H9 (cell line): ENCODE data around the gene GAL3ST2. TPM values are rescaled to one million over a fixed set of nuclear protein-coding genes. Genes with fewer than 3 reads are reported as not detected.

ENCODE experiments used
- DNase-seq: peaks from one replicate; pipeline ENCODE4 v3.0.0-alpha.2; 2017
- H2AFZ ChIP-seq: one replicate; pipeline ENCODE4 v1.6.1; 2013; ENCODE audit warnings: mild to moderate bottlenecking, low read length, control low read depth, moderate library complexity
- H2AK5ac ChIP-seq: 2 replicates; pipeline ENCODE4 v1.6.1; 2013; ENCODE audit warnings: low read length, control low read depth, mixed read lengths; ENCODE audit not compliant: insufficient read length
- H2BK120ac ChIP-seq: one replicate; pipeline ENCODE4 v1.6.1; 2013; ENCODE audit warnings: low read depth, mild to moderate bottlenecking, low read length, control low read depth, inconsistent platforms; ENCODE audit not compliant: poor library complexity, severe bottlenecking
- H2BK12ac ChIP-seq: 2 replicates; pipeline ENCODE4 v1.6.1; 2013; ENCODE audit warnings: low read length, control low read depth, mixed read lengths, low read depth; ENCODE audit not compliant: insufficient read length
- H2BK15ac ChIP-seq: 2 replicates; pipeline ENCODE4 v1.6.1; 2013; ENCODE audit warnings: low read depth, low read length, control low read depth
- H2BK20ac ChIP-seq: one replicate; pipeline ENCODE4 v1.6.1; 2013; ENCODE audit warnings: low read depth, mild to moderate bottlenecking, low read length, control low read depth, inconsistent platforms; ENCODE audit not compliant: poor library complexity, severe bottlenecking
- H2BK5ac ChIP-seq: 2 replicates; pipeline ENCODE4 v1.6.1; 2013; ENCODE audit warnings: low read length, control low read depth, mixed read lengths; ENCODE audit not compliant: insufficient read length
- H3K14ac ChIP-seq: 2 replicates; pipeline ENCODE4 v1.6.1; 2013; ENCODE audit warnings: low read length, control low read depth; ENCODE audit not compliant: insufficient read depth
- H3K18ac ChIP-seq: 2 replicates; pipeline ENCODE4 v1.6.1; 2013; ENCODE audit warnings: low read depth, mild to moderate bottlenecking, mixed read lengths, low read length, control low read depth; ENCODE audit not compliant: insufficient read length
- H3K23ac ChIP-seq: 2 replicates; pipeline ENCODE4 v1.6.1; 2013; ENCODE audit warnings: low read length, control low read depth, mixed read lengths, low read depth; ENCODE audit not compliant: insufficient read length
- H3K23me2 ChIP-seq: 2 replicates; pipeline ENCODE4 v1.6.1; 2013; ENCODE audit warnings: low read depth, mild to moderate bottlenecking, mixed read lengths, low read length, control low read depth; ENCODE audit not compliant: insufficient read length, poor library complexity, severe bottlenecking
- H3K27ac ChIP-seq: 2 replicates; pipeline ENCODE4 v1.5.1; 2013; ENCODE audit warnings: low read length, control low read depth, mixed read lengths, low read depth; ENCODE audit not compliant: insufficient read length
- H3K27me3 ChIP-seq: 2 replicates; pipeline ENCODE4 v1.6.1; 2013; ENCODE audit warnings: low read length, control low read depth, inconsistent platforms; ENCODE audit not compliant: insufficient read depth
- H3K4ac ChIP-seq: 2 replicates; pipeline ENCODE4 v1.6.1; 2013; ENCODE audit warnings: low read depth, mild to moderate bottlenecking, control low read depth, inconsistent platforms, low read length, moderate library complexity
- H3K4me1 ChIP-seq: 2 replicates; pipeline ENCODE4 v1.6.1; 2013; ENCODE audit warnings: low read length, control low read depth, inconsistent platforms; ENCODE audit not compliant: insufficient read depth
- H3K4me2 ChIP-seq: 2 replicates; pipeline ENCODE4 v1.6.1; 2013; ENCODE audit warnings: low read length, control low read depth, mixed read lengths; ENCODE audit not compliant: insufficient read length, insufficient read depth
- H3K56ac ChIP-seq: 2 replicates; pipeline ENCODE4 v1.6.1; 2013; ENCODE audit warnings: low read depth, mild to moderate bottlenecking, mixed read lengths, low read length, control low read depth; ENCODE audit not compliant: insufficient read length
- H3K79me1 ChIP-seq: 2 replicates; pipeline ENCODE4 v1.6.1; 2013; ENCODE audit warnings: low read depth, mild to moderate bottlenecking, moderate library complexity, low read length, control low read depth, inconsistent platforms; ENCODE audit not compliant: insufficient read depth, poor library complexity, severe bottlenecking
- H3K79me2 ChIP-seq: 2 replicates; pipeline ENCODE4 v1.6.1; 2013; ENCODE audit warnings: low read length, control low read depth, inconsistent platforms; ENCODE audit not compliant: insufficient read depth
- H3K9ac ChIP-seq: 2 replicates; pipeline ENCODE4 v1.6.1; 2013; ENCODE audit warnings: low read length, control low read depth, mixed read lengths; ENCODE audit not compliant: insufficient read length; ENCODE audit errors: extremely low read depth
- H3K9me3 ChIP-seq: one replicate; pipeline ENCODE4 v1.6.1; 2013; ENCODE audit warnings: low read depth, low read length, inconsistent platforms; ENCODE audit not compliant: control insufficient read depth
- H3T11ph ChIP-seq: one replicate; pipeline ENCODE4 v1.6.1; 2013; ENCODE audit warnings: mild to moderate bottlenecking, low read length, control low read depth, inconsistent platforms
- H4K20me1 ChIP-seq: one replicate; pipeline ENCODE4 v1.6.1; 2013; ENCODE audit not compliant: control insufficient read depth, insufficient read length, insufficient read depth
- H4K5ac ChIP-seq: 2 replicates; pipeline ENCODE4 v1.6.1; 2013; ENCODE audit warnings: low read depth, mild to moderate bottlenecking, mixed read lengths, low read length, control low read depth; ENCODE audit not compliant: insufficient read length
- H4K8ac ChIP-seq: replicated peaks from 2 replicates; pipeline ENCODE4 v1.6.1; 2013; ENCODE audit warnings: low read length, control low read depth, mixed read lengths, low read depth; ENCODE audit not compliant: insufficient read length
- H4K91ac ChIP-seq: 2 replicates; pipeline ENCODE4 v1.6.1; 2013; ENCODE audit warnings: low read depth, mild to moderate bottlenecking, moderate library complexity, mixed read lengths, low read length, control low read depth; ENCODE audit not compliant: insufficient read length
- H3K27ac Mint-ChIP-seq, 3 experiments: 2 replicates in 2 of 3; 3 replicates in 1 of 3; pipeline ENCODE4 v1.8.0; 2020 to 2021; ENCODE audit warnings: mixed read lengths in 3 of 3, mild to moderate bottlenecking in 1 of 3, moderate library complexity in 1 of 3
- H3K27me3 Mint-ChIP-seq: 2 replicates; pipeline ENCODE4 v1.8.0; 2021; ENCODE audit warnings: low read depth, mild to moderate bottlenecking, moderate library complexity, mixed read lengths
- H3K36me3 Mint-ChIP-seq, 3 experiments: 2 replicates in 2 of 3; 3 replicates in 1 of 3; pipeline ENCODE4 v1.8.0; 2020 to 2021; ENCODE audit warnings: low read depth in 3 of 3, mixed read lengths in 3 of 3; ENCODE audit not compliant: insufficient read depth in 1 of 3
- H3K4me1 Mint-ChIP-seq, 2 experiments: 2 replicates each; pipeline ENCODE4 v1.8.0; 2020; ENCODE audit warnings: mixed read lengths in 2 of 2
- H3K4me3 Mint-ChIP-seq, 2 experiments: 2 replicates in 1 of 2; 3 replicates in 1 of 2; pipeline ENCODE4 v1.8.0; 2020 to 2021; ENCODE audit warnings: mild to moderate bottlenecking in 2 of 2, mixed read lengths in 2 of 2, moderate library complexity in 1 of 2
- H3K9me3 Mint-ChIP-seq, 2 experiments: 2 replicates in 1 of 2; 3 replicates in 1 of 2; pipeline ENCODE4 v1.8.0; 2020; ENCODE audit warnings: mild to moderate bottlenecking in 2 of 2, mixed read lengths in 2 of 2, moderate library complexity in 1 of 2
- CTCF ChIP-seq: fragments of 200-600 bp; sonication (generic); conservative IDR thresholded peaks from 3 replicates; pipeline ENCODE4 v1.8.0; 2021; ENCODE audit warnings: antibody characterized with exemption, mild to moderate bottlenecking
- WGBS: extraction: QIAGEN DNeasy Blood & Tissue Kit; methylation state at CpG from one replicate; pipeline ENCODE4 v1.1.7; 2013; ENCODE audit warnings: missing lambda C conversion rate, low lambda C conversion rate, mixed read lengths; ENCODE audit not compliant: insufficient read length; ENCODE audit errors: extremely low coverage; 5-methylcytosine and 5-hydroxymethylcytosine counted together
- total RNA-seq: library from RNA; stranded (reverse); gene quantifications from 2 replicates; pipeline ENCODE4 v1.2.1, GENCODE V29; 2021

The GAL3ST2 gene
- total RNA-seq, 1 experiment from 2014 or later = 0.33 TPM

- Mint-ChIP-seq H3K27me3 (no peaks in the 10 kb centered on the region), H3K4me1 (no peaks in the 10 kb centered on the region), H3K4me3 (no peak overlapping the region), H3K9me3 (no peaks in the 10 kb centered on the region), H3K27ac (0 out of 7 replicates have a peak overlapping the region, but pooled peaks of 1 of the 3 experiments have one; percentile 55), H3K36me3 (peaks cover 8 to 36% (median 26%) of the 10 kb centered on the region in 3 experiments; a peak in 6 of 7 replicates)
- Histone ChIP-seq H2BK20ac (no peak overlapping the region), H3K9me3 (no peaks in the 10 kb centered on the region), H3K27me3 (no peaks in the 10 kb centered on the region), H2BK120ac (no peak overlapping the region), H4K5ac (no peak overlapping the region), H3T11ph (no peak overlapping the region), H3K4ac (no peak overlapping the region), H4K8ac (no peak overlapping the region), H3K18ac (no peak overlapping the region), H2AFZ (no peak overlapping the region), H2BK12ac (no peak overlapping the region), H2BK5ac (no peak overlapping the region), H4K91ac (no peak overlapping the region), H4K20me1 (no peaks in the 10 kb centered on the region), H3K9ac (no peak overlapping the region), H3K23me2 (no peaks in the 10 kb centered on the region), H3K23ac (no peak overlapping the region), H3K4me1 (no peaks in the 10 kb centered on the region), H3K14ac (no peak overlapping the region), H3K79me2 (no peaks in the 10 kb centered on the region), H3K79me1 (no peaks in the 10 kb centered on the region), H3K56ac (no peak overlapping the region), H2BK15ac (no peak overlapping the region), H3K4me2 (no peak overlapping the region), H3K27ac (no peak overlapping the region), H2AK5ac (no peak overlapping the region)
- DNase-seq = no peak
- no CpG with 5 or more reads among the region's 21 CpGs for WGBS
- TF ChIP-seq CTCF = no peak
Observed at GRCh38 chr2:241752689-241753276, 23.8 kb upstream of the GAL3ST2 start.
